GM21717 (cell line): ENCODE results near the gene TNFAIP8.

Experiments used
- ATAC-seq: cut with Tn5 transposase; IDR thresholded peaks from one replicate; pipeline ENCODE4 v1.9.1; 2021; ENCODE audit warnings: mild to moderate bottlenecking, moderate library complexity; ENCODE audit not compliant: unreplicated experiment

TNFAIP8 gene

DNA sequence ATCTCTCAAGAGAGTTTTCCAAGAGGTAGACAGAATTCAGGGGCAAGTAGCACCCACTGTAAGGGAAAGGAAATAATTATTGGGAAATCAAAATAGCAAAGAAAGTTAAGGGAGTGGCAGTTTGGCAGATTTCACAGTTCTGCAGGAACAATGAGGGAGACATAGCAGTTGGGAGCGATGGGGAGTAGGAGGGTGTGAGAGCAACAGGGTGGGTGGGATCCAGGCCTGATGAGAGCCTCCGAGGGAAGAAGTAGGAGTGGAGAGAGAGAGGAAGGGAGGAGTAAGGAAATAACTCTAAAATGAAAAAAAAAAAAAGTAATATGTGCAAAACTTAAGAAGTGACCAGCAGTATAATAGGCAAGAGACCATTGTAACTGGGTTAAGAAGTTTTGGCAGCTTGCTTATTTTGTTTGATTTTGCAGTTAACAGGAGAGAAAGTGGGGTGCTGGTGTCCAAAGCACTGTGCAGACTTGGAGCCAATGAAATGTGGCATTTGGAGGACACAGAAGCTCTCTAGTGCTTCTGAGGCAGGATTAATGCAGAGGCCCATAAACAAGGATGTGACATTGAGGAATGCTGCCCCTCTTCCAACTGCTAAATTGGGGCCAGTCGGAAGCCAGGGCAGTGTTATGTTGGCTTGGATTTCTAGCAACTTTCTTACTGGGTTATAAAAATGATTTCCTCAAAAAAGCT, 10.2 kb downstream of the TNFAIP8 start:
- no peak for ATAC-seq

- ATAC-seq = peak; percentile 32
Measured at GRCh38 chr5:119366540-119366881, 10.7 kb downstream of the TNFAIP8 start.

- peak; percentile 74 for ATAC-seq
Measured at GRCh38 chr5:119367502-119368237, 11.9 kb downstream of the TNFAIP8 start.

DNA sequence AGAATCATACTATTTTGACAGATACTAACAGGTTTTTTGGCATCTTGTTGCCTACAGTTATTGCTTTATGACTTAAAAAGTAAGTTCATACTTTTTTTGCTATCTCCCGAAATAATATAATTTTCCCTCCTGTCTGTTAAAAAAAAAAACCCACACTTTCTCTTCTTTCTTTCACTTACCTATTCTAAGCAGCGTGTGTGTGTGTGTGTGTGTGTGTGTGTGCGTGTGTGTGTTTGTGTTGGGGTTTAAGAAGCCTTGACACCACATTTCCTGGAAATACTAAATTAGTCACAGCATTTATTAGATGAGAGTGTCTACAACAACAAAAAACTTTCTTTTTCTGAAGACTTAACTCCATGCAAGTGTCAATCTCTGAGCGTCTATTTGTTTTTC, 12.4 kb downstream of the TNFAIP8 start:
- ATAC-seq = no peak

DNA sequence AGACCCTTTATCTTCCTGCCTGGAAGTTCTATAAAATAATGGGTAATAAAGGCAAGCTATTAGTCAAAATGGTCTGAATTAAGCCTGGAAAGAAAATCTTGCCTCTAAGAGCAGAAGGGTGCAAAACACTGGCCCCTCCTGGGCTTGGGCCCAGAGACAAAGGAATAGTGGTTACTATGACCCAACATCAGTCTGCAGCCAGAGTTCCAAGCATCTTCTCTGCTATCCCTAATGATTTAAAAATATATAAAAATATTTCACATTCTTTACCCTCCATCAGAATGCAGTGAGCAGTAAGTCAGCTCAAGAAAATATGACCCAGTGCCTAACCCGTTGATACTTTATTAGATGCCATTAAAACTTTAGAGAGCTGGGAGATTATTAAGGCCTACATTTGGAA, 14.7 kb downstream of the TNFAIP8 start:
- ATAC-seq = no peak

DNA sequence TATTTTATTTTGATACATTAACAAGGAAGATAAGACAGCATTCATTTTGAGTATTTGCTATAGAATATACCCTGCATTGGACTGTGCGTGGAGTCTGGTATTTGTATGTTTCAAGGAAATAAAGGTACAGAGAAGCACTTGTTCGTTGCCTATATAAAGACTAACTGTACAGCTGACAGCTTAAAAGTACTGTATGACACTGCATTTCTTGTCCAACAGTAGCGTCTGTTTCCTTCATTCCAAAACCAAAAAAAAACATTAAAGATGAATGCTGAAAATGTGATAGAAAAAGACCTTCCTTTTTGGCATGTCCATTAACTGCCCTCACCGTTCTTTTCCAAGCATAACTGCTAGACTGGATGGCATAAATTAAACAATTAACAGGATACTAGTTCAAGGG, 15.3 kb downstream of the TNFAIP8 start:
- ATAC-seq = no peak

- ATAC-seq = peak; percentile 48
Measured at GRCh38 chr5:119373449-119373858, 17.6 kb downstream of the TNFAIP8 start.

- no peak for ATAC-seq
Measured at GRCh38 chr5:119374901-119375300, 19.1 kb downstream of the TNFAIP8 start.

- ATAC-seq = no peak
Measured at GRCh38 chr5:119377066-119377465, 21.2 kb downstream of the TNFAIP8 start.

- no peak for ATAC-seq
Measured at GRCh38 chr5:119378075-119378700, 22.4 kb downstream of the TNFAIP8 start.

GRCh38 chr5:119379096-119379495, 23.3 kb downstream of the TNFAIP8 start:
- ATAC-seq = no peak

DNA sequence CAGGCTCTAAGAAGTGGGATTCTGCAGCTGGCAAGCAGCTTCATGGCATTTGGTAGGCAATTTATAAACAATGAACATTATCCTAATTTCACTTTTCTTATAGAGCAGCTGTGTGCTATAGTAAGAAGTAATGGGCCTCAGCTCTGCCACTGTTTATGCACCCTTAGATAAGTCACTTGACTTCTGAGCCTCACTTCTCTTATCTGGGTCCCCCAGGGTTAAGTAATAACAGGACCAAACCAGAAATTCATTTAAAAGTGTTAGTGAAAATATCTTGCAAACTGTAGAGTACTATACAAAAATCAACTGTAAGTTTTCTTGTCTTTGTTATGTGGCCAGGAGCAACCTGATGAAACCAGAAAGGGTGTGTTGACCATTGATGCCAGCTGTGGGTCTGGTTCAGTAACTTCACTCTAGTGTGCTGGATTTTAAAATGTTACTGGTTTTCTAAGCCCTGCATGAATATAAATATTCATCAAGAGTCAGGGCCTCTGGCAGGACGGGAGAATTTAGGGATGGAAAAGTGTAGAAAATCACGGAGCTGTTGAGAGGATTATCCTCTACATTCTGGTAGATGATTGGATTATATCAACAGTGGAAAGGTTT, 24.2 kb downstream of the TNFAIP8 start:
- ATAC-seq = no peak

DNA sequence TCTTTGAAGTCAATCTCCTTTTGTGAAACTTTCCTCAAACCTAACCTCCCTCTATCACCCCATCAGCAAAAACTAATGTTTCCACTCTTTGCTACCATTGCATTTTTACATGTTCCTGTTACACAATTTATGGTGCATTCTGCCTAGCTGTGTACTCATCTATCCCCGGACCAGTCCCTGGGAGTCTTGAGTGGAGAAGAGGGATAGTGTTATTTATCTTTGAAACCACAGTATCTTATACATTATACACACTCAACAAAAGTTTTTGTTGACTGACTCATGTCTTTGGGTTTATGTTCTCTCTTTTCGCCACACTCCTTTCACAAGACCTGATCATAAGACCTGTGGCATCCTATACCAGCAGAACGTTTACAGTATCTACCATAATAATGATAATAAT, 26.4 kb downstream of the TNFAIP8 start:
- ATAC-seq = no peak

DNA sequence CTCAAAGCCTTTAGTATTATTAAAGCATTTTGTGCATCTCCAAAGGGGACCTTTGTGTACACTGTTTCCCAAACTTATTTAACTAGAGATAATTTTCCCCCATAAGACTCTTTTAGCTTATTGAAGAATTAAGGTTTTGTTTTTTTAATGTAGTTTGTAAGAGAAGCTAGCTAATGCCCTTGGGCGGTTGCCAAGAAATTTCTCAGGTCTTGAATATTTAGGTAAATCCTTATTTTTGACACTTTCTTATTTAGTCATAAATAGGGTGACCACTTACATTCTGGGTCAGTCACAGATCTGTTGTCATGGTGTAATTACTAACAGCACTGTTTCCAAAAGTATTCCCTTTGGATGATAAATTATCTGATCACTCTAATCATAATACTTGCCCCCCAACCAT, 27.2 kb downstream of the TNFAIP8 start:
- no peak for ATAC-seq

GRCh38 chr5:119385136-119385535, 29.3 kb downstream of the TNFAIP8 start:
- ATAC-seq = no peak

GRCh38 chr5:119385536-119386128, 29.8 kb downstream of the TNFAIP8 start:
- no peak for ATAC-seq

DNA sequence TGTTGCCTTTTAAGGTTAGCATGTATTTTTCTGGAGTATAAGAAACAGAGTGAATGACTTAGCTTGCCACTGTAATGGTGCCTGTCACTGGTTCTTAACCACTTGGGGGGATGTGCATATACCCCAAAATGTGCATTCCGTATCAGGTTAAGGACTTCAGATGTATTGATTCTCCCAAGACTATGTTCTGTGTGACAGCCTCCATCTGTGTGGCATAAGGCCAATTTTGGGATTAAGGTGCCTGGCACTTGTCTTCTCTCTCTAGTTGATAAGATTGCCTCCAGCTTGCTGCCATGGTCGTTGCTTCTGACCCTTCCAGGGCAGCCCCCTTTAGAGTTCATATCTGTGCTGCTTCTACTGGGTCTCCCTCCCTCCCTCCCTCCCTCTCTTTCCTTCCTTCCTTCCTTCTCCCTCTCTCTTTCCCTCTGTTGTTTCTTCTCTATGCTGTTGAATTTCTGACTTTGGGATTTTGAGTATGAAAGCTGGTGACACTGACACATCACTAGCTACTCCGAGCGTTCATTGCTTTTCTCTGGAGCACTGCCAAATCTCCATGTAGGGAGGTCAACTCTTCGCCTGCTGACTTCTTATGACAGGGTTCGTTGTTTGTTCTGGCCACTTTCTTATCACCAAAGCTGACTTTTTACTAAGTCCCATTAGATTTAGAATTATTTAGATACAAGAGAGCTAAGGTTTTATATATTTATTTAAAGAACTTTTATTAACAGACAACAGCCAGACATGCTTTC, 31.0 kb downstream of the TNFAIP8 start:
- no peak for ATAC-seq

DNA sequence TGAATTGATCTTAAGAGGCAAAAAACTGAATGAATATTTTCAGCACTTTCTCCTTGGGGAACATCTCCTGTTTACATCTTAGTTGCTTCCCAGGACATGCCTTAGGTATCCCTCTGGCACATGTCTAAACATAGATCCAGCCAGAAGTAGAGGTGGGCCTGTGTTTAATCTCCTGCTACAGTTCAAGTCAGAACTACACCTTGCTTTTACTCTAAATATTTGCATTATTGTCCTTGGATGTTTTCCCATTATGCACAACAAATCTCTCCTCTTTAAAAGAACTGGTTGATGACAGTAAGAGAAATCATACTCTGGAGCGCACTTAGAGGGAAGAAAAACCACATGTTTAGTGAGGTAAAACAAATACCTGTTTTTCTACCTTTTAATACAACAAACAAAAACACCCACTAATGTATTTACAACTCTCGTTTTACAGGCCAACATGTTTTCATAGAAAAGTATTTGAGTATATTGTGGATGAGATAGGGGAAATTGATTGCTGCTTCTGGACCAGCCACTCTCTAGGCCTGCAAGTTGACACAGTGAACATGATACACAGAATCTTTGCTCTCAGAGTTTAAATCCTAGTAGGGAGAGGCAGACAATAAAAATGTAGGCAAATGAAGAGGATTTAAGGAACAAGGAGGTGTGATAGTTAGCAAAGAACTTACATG, 32.3 kb downstream of the TNFAIP8 start:
- ATAC-seq = no peak

GRCh38 chr5:119388619-119389190, 32.9 kb downstream of the TNFAIP8 start:
- ATAC-seq = no peak
